Rectal smooth muscle tissue (tissue), 1 donor: ENCODE measurements around the gene LRSAM1.

Experiments
- H3K27ac ChIP-seq: one replicate; pipeline ENCODE4 v1.7.0; 2013; ENCODE audit warnings: low read depth, low read length, inconsistent platforms
- H3K27me3 ChIP-seq: one replicate; pipeline ENCODE4 v1.7.0; 2013; ENCODE audit warnings: low read length; ENCODE audit not compliant: control insufficient read depth, insufficient read depth
- H3K36me3 ChIP-seq: one replicate; pipeline ENCODE4 v1.7.0; 2013; ENCODE audit warnings: low read length; ENCODE audit not compliant: control insufficient read depth, insufficient read depth
- H3K4me1 ChIP-seq: one replicate; pipeline ENCODE4 v1.7.0; 2013; ENCODE audit warnings: low read length; ENCODE audit not compliant: control insufficient read depth, insufficient read depth
- H3K4me3 ChIP-seq: one replicate; pipeline ENCODE4 v1.7.0; 2013; ENCODE audit warnings: low read length
- H3K9ac ChIP-seq: one replicate; pipeline ENCODE4 v1.7.0; 2013; ENCODE audit warnings: low read length

LRSAM1 gene

GRCh38 chr9:127550751-127551150 lies 99.4 kb downstream of the LRSAM1 start:
- Histone ChIP-seq H3K36me3 (peaks cover 2% of the 10 kb centered on the region), H3K9ac (no peak overlapping the region), H3K27ac (no peak overlapping the region), H3K27me3 (no peaks in the 10 kb centered on the region), H3K4me1 (peaks cover 14% of the 10 kb centered on the region), H3K4me3 (no peak overlapping the region)
